Lower lobe of right lung (tissue), 2 donors: ENCODE results near the gene PMPCB. TPM values are rescaled to one million over a fixed set of nuclear protein-coding genes. Genes with fewer than 3 reads are reported as not detected.

Experiments
- ATAC-seq, 2 donors: fragments of 200-7000 bp; cut with Tn5 transposase; one replicate each; pipeline ENCODE4 v1.9.1; 2020 to 2022; ENCODE audit warnings: mild to moderate bottlenecking in 2 of 2, moderate library complexity in 2 of 2
- DNase-seq: peaks from one replicate; pipeline ENCODE4 v3.0.0-alpha.2; 2020
- H3K27ac ChIP-seq: fragments of 200-600 bp; one replicate; pipeline ENCODE4 v1.8.0; 2022
- H3K27me3 ChIP-seq: fragments of 200-600 bp; one replicate; pipeline ENCODE4 v1.8.0; 2022; ENCODE audit warnings: low read depth
- H3K36me3 ChIP-seq: fragments of 200-600 bp; one replicate; pipeline ENCODE4 v1.8.0; 2022; ENCODE audit warnings: mild to moderate bottlenecking
- H3K4me1 ChIP-seq: fragments of 200-600 bp; one replicate; pipeline ENCODE4 v1.8.0; 2022
- H3K4me3 ChIP-seq: fragments of 200-600 bp; one replicate; pipeline ENCODE4 v1.8.0; 2022; ENCODE audit warnings: mild to moderate bottlenecking
- H3K9me3 ChIP-seq: fragments of 200-600 bp; one replicate; pipeline ENCODE4 v1.8.0; 2022
- intact Hi-C: fragments of 100-400 bp; cut with DNase I; formaldehyde crosslinking; loops from one replicate; pipeline ENCODE4 v1.11.0; 2022
- total RNA-seq: library from RNA; stranded (reverse); fragmentation: NEBNext Ultra II Directional; extraction: Animal tissue kit (Norgen Biotek cat#: 25700); gene quantifications from one replicate; pipeline ENCODE4 v1.2.1, GENCODE V29; 2021
- TF ChIP-seq, protein P1 (sequence below): fragments of 200-600 bp; IDR thresholded peaks from one replicate; pipeline ENCODE4 v1.8.0; 2022; ENCODE audit warnings: antibody characterized with exemption, mild to moderate bottlenecking
- donor health status: DM: no; HTN: yes; CAD: no; lungs with severe emphysema.

Gene PMPCB
- total RNA-seq, 1 donor from 2014 or later: 47.7 TPM

DNA sequence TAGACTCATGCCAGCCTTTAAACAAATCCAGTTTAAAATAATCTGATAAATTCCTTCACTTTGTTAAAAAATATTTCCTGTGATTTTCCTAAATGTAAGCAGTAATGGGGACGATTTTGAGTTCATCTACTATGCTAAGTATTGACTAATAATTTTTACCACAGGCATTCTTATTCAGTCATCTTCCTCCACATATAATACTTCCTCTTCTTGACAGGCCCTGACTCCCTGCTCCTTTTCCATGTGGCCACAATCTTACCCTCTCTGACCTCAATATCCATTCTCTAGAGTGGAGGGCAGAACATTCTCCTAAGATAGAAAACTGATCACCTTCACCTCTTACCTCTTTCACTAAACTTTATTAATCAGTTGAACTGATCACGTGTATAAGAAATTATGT lies 39.5 kb downstream of the PMPCB start:
- peaks cover 89% of the 10 kb centered on the region for H3K36me3 ChIP-seq
- H3K27me3 ChIP-seq: no peaks in the 10 kb centered on the region
- peaks cover 4% of the 10 kb centered on the region for H3K4me1 ChIP-seq
- no peak overlapping the region for H3K4me3 ChIP-seq
- intact Hi-C loops: no loop called here
- DNase-seq: no peak
- TF ChIP-seq, protein P1, sequence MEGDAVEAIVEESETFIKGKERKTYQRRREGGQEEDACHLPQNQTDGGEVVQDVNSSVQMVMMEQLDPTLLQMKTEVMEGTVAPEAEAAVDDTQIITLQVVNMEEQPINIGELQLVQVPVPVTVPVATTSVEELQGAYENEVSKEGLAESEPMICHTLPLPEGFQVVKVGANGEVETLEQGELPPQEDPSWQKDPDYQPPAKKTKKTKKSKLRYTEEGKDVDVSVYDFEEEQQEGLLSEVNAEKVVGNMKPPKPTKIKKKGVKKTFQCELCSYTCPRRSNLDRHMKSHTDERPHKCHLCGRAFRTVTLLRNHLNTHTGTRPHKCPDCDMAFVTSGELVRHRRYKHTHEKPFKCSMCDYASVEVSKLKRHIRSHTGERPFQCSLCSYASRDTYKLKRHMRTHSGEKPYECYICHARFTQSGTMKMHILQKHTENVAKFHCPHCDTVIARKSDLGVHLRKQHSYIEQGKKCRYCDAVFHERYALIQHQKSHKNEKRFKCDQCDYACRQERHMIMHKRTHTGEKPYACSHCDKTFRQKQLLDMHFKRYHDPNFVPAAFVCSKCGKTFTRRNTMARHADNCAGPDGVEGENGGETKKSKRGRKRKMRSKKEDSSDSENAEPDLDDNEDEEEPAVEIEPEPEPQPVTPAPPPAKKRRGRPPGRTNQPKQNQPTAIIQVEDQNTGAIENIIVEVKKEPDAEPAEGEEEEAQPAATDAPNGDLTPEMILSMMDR: no peak
- no peak for ATAC-seq
- no peaks in the 10 kb centered on the region for H3K9me3 ChIP-seq
- no peak overlapping the region for H3K27ac ChIP-seq

DNA sequence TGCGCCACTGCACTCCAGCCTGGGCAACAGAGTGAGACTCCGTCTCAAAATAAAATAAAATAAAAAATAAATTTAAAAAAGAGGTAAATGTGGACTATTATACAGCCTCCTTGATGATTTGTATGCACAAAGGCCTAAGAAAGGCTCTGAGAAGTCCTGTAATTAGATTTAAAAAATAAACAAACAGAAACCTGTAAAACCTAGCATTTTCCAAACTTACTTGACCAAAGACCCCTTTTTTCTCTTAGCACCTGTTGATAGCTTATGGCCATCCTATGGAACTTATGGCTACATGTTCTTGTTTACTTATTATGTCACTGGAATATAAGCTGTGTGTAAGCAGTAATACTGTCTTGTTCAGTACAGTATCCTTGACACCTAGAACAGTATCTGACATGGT lies 41.6 kb downstream of the PMPCB start:
- intact Hi-C loops: no loop called here
- H3K36me3 ChIP-seq: peaks cover 82% of the 10 kb centered on the region

DNA sequence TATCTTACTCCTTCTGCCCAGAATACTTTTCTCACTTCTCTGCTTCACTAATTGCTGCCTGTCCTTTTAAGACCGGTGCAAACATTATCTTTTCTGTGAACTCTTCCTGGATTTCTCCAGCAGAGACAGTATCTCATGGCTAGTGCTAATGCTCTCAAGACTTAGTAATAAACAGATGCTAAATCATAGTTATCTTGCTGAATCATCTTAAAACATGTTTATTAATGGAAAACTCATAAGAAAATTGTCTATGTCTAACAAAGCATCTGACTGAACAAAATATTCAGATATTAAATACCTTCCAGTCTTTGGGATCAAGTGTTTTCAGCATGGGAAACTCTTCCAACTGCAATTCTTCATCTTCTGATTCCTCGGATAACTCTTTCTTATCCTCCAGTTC lies 44.2 kb downstream of the PMPCB start:
- Histone ChIP-seq H3K36me3 (peaks cover 56% of the 10 kb centered on the region), H3K27me3 (no peaks in the 10 kb centered on the region), H3K4me3 (no peak overlapping the region), H3K4me1 (peaks cover 24% of the 10 kb centered on the region), H3K27ac (no peak overlapping the region), H3K9me3 (no peaks in the 10 kb centered on the region)
- ATAC-seq (no peak), DNase-seq (no peak)
- TF ChIP-seq, protein P1: no peak
- intact Hi-C loops: no loop called here

More for the DNA sequence above, 41.6 kb downstream of the PMPCB start:
- peaks cover 22% of the 10 kb centered on the region for H3K4me1 ChIP-seq
- no peak overlapping the region for H3K27ac ChIP-seq
- ATAC-seq: no peak
- H3K4me3 ChIP-seq: no peak overlapping the region
- TF ChIP-seq, protein P1: no peak
- H3K9me3 ChIP-seq: no peaks in the 10 kb centered on the region
- DNase-seq: no peak
- H3K27me3 ChIP-seq: no peaks in the 10 kb centered on the region

- DNase-seq (no peak), ATAC-seq (no peak)
- Histone ChIP-seq H3K27ac (no peak overlapping the region), H3K4me1 (peaks cover 36% of the 10 kb centered on the region), H3K36me3 (peaks cover 39% of the 10 kb centered on the region), H3K4me3 (peak overlapping the region; percentile 90), H3K27me3 (no peaks in the 10 kb centered on the region), H3K9me3 (no peaks in the 10 kb centered on the region)
- intact Hi-C loops: no loop called here
- TF ChIP-seq, protein P1: no peak
These were observed 46.1 kb downstream of the PMPCB start for GRCh38 chr7:103343332-103343731.

DNA sequence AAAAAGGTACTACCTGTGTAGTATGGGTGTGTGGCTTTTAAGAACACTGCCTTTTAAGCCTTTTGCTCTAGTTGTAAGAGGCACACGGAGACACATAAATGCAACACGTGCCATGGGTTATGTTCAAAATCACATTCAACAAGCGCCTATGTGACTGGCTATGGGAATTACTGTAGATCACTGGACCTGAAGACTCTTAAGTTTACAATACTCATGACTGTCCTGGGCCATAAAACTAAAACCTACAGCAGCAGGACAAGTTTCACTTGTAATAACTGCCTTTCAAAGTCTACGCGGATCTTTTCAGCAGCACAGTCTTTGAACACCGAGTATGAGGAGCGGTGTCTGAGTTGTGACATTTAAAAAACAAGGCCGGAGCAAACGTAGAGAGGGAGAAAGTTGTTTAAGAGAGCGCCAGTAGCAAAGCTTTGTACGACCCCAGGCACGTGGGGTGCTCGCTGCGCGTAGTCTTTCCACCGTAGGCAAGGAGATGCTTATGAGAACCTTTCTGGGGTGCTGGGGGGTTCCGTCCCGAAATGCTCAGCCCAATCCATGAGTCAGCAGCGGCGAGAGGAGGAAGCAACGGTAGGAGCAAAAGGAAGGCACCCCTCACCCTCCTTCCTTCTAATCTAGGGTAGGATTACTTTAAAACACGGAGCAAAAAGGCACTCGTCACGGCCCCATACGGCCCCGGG lies 46.7 kb downstream of the PMPCB start:
- DNase-seq (peak; percentile 52), ATAC-seq (peak in 1 of 2 donors; percentile 64)
- Histone ChIP-seq H3K27ac (peak overlapping the region; percentile 91), H3K4me1 (peaks cover 42% of the 10 kb centered on the region), H3K4me3 (peak overlapping the region; percentile 90), H3K27me3 (no peaks in the 10 kb centered on the region), H3K9me3 (no peaks in the 10 kb centered on the region), H3K36me3 (peaks cover 33% of the 10 kb centered on the region)
- TF ChIP-seq, protein P1: no peak
- intact Hi-C loops: no loop called here
